Mammary epithelial cell (primary cell): Measurements from ENCODE around the gene ABHD16A.

Experiments
- EZH2 ChIP-seq: IDR thresholded peaks from 2 replicates; pipeline ENCODE4 v1.6.1; 2012; ENCODE audit warnings: low read length, inconsistent platforms, borderline replicate concordance
- TF ChIP-seq, protein P1 (sequence below), 2 donors: IDR thresholded peaks in 1 of 2; conservative IDR thresholded peaks in 1 of 2; 2 replicates each; pipeline ENCODE4 v1.5.1; 2011 to 2012; ENCODE audit warnings: inconsistent platforms in 2 of 2, low read length in 2 of 2, mild to moderate bottlenecking in 2 of 2, control low read depth in 1 of 2, low read depth in 1 of 2; ENCODE audit not compliant: insufficient read depth in 1 of 2; ENCODE audit errors: extremely low read depth in 1 of 2

DNA sequence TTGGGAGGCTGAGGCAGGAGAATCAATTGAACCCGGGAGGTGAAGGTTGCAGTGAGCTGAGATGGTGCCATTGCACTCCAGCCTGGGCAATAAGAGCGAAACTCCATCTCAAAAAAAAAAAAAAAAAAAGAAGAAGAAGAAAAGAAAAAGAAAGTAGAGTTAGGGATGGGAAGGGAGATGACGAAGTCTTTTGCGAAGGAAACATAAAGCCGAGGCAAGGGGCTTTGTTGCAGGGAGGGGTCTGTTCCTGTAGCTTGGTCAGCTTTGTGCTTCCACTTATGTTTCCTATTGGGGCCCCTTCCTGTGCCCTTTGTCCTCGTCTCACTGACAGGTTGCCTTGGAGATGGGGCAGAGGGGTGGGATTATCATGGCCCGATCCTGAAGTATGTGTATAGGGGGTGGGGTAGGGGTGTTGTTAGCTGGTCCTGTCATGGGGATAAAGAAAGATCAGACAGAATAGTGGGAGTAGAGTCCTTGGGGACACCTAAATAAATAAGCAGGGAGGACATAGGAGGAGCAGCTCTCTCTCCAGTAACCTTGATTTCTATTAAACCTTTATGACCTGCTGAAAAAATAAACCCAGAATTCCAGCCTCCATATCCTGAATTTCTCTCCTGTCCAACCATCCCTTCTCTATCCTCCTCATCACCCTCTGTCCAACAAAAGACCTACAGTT lies 34.3 kb upstream of the ABHD16A start:
- TF ChIP-seq, protein P1, sequence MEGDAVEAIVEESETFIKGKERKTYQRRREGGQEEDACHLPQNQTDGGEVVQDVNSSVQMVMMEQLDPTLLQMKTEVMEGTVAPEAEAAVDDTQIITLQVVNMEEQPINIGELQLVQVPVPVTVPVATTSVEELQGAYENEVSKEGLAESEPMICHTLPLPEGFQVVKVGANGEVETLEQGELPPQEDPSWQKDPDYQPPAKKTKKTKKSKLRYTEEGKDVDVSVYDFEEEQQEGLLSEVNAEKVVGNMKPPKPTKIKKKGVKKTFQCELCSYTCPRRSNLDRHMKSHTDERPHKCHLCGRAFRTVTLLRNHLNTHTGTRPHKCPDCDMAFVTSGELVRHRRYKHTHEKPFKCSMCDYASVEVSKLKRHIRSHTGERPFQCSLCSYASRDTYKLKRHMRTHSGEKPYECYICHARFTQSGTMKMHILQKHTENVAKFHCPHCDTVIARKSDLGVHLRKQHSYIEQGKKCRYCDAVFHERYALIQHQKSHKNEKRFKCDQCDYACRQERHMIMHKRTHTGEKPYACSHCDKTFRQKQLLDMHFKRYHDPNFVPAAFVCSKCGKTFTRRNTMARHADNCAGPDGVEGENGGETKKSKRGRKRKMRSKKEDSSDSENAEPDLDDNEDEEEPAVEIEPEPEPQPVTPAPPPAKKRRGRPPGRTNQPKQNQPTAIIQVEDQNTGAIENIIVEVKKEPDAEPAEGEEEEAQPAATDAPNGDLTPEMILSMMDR (conservative IDR thresholded peaks at IDR 0.05 in 1 of 2, IDR thresholded peaks at IDR 0.05 in 1 of 2; ENCODE audit: extremely low read depth in 1 of 2, insufficient read depth in 1 of 2, low read depth in 1 of 2, low read length in 2 of 2): no peak
- TF ChIP-seq EZH2: no peak
